Measurements from ENCODE around the gene OSMR. TPM values are rescaled to one million over a fixed set of nuclear protein-coding genes. Genes with fewer than 3 reads are reported as not detected.

Gene OSMR
- total RNA-seq = 7.8 and 9.1 TPM in 2 replicates

- DNase-seq (ENCODE audit: low read depth in 2 of 2) = peak; percentile 86 to 96
Measured at GRCh38 chr5:38845526-38846378, at the start of gene OSMR. TSS of gene OSMR (plus strand) at chr5:38846012. CDS start at chr5:38869045, 23,033 bp downstream.

GRCh38 chr5:38796742-38797108, 49.1 kb upstream of the OSMR start:
- no peak for DNase-seq (ENCODE audit: low read depth in 2 of 2)

GRCh38 chr5:38797838-38798237, 48.0 kb upstream of the OSMR start:
- no peak for DNase-seq (ENCODE audit: low read depth in 2 of 2)

- DNase-seq (ENCODE audit: low read depth in 2 of 2) = no peak
Measured at GRCh38 chr5:38799556-38800377, 46.0 kb upstream of the OSMR start.

- DNase-seq (ENCODE audit: low read depth in 2 of 2) = no peak
Measured at GRCh38 chr5:38800515-38800914, 45.3 kb upstream of the OSMR start.

GRCh38 chr5:38802125-38802524, 43.7 kb upstream of the OSMR start:
- no peak for DNase-seq (ENCODE audit: low read depth in 2 of 2)

GRCh38 chr5:38803246-38803645, 42.6 kb upstream of the OSMR start:
- DNase-seq (ENCODE audit: low read depth in 2 of 2) = no peak

GRCh38 chr5:38806775-38807258, 39.0 kb upstream of the OSMR start:
- DNase-seq (ENCODE audit: low read depth in 2 of 2) = peak; percentile 59 to 80

- DNase-seq (ENCODE audit: low read depth in 2 of 2) = peak; percentile 72 to 85
Measured at GRCh38 chr5:38807570-38808483, 38.0 kb upstream of the OSMR start.

- DNase-seq (ENCODE audit: low read depth in 2 of 2) = no peak
Measured at GRCh38 chr5:38808666-38809343, 37.0 kb upstream of the OSMR start.

- peak; percentile 91 to 94 for DNase-seq (ENCODE audit: low read depth in 2 of 2)
Measured at GRCh38 chr5:38809388-38810359, 36.1 kb upstream of the OSMR start.

- DNase-seq (ENCODE audit: low read depth in 2 of 2) = no peak
Measured at GRCh38 chr5:38814879-38815278, 30.9 kb upstream of the OSMR start.

- no peak for DNase-seq (ENCODE audit: low read depth in 2 of 2)
Measured at GRCh38 chr5:38816083-38817030, 29.5 kb upstream of the OSMR start.

- no peak for DNase-seq (ENCODE audit: low read depth in 2 of 2)
Measured at GRCh38 chr5:38821679-38822078, 24.1 kb upstream of the OSMR start.

GRCh38 chr5:38823503-38823902, 22.3 kb upstream of the OSMR start:
- no peak for DNase-seq (ENCODE audit: low read depth in 2 of 2)

GRCh38 chr5:38824821-38825220, 21.0 kb upstream of the OSMR start:
- DNase-seq (ENCODE audit: low read depth in 2 of 2) = peak in 1 of 2 donors; percentile 51

- DNase-seq (ENCODE audit: low read depth in 2 of 2) = peak in 1 of 2 donors; percentile 20
Measured at GRCh38 chr5:38825494-38825893, 20.3 kb upstream of the OSMR start.

GRCh38 chr5:38827525-38827924, 18.3 kb upstream of the OSMR start:
- DNase-seq (ENCODE audit: low read depth in 2 of 2) = peak in 1 of 2 donors; percentile 52
